ENCODE measurements around the gene RAD23A. TPM values are rescaled to one million over a fixed set of nuclear protein-coding genes. Genes with fewer than 3 reads are reported as not detected.

RAD23A gene
- total and polyA plus RNA-seq, 9 of the 15 experiments (the other 6 are each of a cell fraction or from before 2014, with no cell fraction given): 9.5 to 181 (median 101) TPM

GRCh38 chr19:12969292-12969988 is 23.8 kb downstream of the RAD23A start, which contains the start of gene DAND5:
TSS of gene DAND5 (plus strand) at chr19:12969576. CDS start at chr19:12969661, 85 bp downstream.
- FAIRE-seq (peak; percentile 15), DNase-seq (ENCODE audit: extremely low read depth in 1 of 4, low spot score in 3 of 4) (peak in 3 of 4 experiments; percentile 41 to 55 (median 52)), ATAC-seq (no peak)
- H3K9ac ChIP-seq (ENCODE audit: insufficient read depth in 1 of 2, low read depth in 2 of 2, low read length in 2 of 2): peak within 1 kb of the TSS; percentile 12 to 80; a peak in 3 of 4 replicates
- 44% methylated on average over 12 of the region's 14 CpGs for WGBS (ENCODE audit: insufficient coverage, low coverage, missing lambda C conversion rate)
- no peaks in the 10 kb centered on the region for H3K27me3 ChIP-seq (ENCODE audit: control insufficient read depth in 2 of 2, insufficient read depth in 2 of 2, low read length in 2 of 2)
- no peaks in the 10 kb centered on the region for H3K36me3 ChIP-seq (ENCODE audit: control insufficient read depth, insufficient read depth, low read length)
- BruUV-seq (replicated peaks): no TSS peak
- CTCF ChIA-PET (ENCODE audit: low intra/inter-chr PET ratio): no interaction called here
- intact Hi-C loops (cut with micrococcal nuclease) (loop anchor here (5.0 kb wide), 1 partner anchor 82 kb away; the partner anchor contains the start of gene KLF1), in situ Hi-C loops (cut with MboI) (loop anchor here (5.0 kb wide), 1 partner anchor 278 kb away; no protein-coding TSS in a partner anchor)
- H2AFZ ChIP-seq (ENCODE audit: low read depth, low read length): peak within 1 kb of the TSS; percentile 44
- H4K20me1 ChIP-seq (replicated peaks; ENCODE audit: control insufficient read depth, insufficient read depth, low read length): no peaks in the 10 kb centered on the region
- POLR2A ChIA-PET: interaction anchor here (0.7 to 1.8 kb wide), 5 partner anchors 15 to 186 kb away, joined by 3 to 7 read pairs (median 3); no protein-coding TSS in a partner anchor
- H3K4me2 ChIP-seq (ENCODE audit: insufficient read depth, low read length): no peak within 1 kb of the TSS
- peaks cover 5% of the 10 kb centered on the region for H3K9me1 ChIP-seq (ENCODE audit: control insufficient read depth, insufficient read depth, low read length)
- H3K4me1 ChIP-seq (replicated peaks in 1 of 2; ENCODE audit: control insufficient read depth in 2 of 2, insufficient read depth in 2 of 2, low read length in 2 of 2): peaks cover 13 to 35% of the 10 kb centered on the region in 2 experiments; a peak in 4 of 5 replicates
- no peak within 1 kb of the TSS for H3K4me3 ChIP-seq
- H3K79me2 ChIP-seq (ENCODE audit: control insufficient read depth, insufficient read depth, low read length): 0 out of 3 replicates have a peak, but pooled peaks cover 2% of the 10 kb centered on the region
- H3K27ac ChIP-seq (ENCODE audit: extremely low read depth, low read depth, low read length): no peak within 1 kb of the TSS
- no peaks in the 10 kb centered on the region for H3K9me3 ChIP-seq (replicated peaks; ENCODE audit: control insufficient read depth, insufficient read depth, low read depth, low read length)
- TF ChIP-seq MEIS2 (IDR thresholded peaks at IDR 0.05; ENCODE audit: partially characterized antibody): peak; percentile 53
- no peak for TF ChIP-seq KAT2B (IDR thresholded peaks at IDR 0.05; ENCODE audit: low read depth, low read length)
- TF ChIP-seq RBFOX2 (IDR thresholded peaks at IDR 0.05; ENCODE audit: low read depth, low read length): peak; percentile 27; the same call in 1 of the 2 replicates
- TF ChIP-seq ZNF23 (CRISPR knock-in tag; IDR thresholded peaks at IDR 0.05): no peak
- peak; percentile 62 for TF ChIP-seq PRDM10 (IDR thresholded peaks at IDR 0.05; ENCODE audit: partially characterized antibody)
- TF ChIP-seq CBFA2T3 (IDR thresholded peaks at IDR 0.05): peak; percentile 61
- no peak for TF ChIP-seq U2AF2 (optimal IDR thresholded peaks at IDR 0.05; ENCODE audit: low read depth, low read length)
- 0 out of 2 replicates have a peak, but pooled peaks have one; percentile 39 for TF ChIP-seq ZBTB7A (IDR thresholded peaks at IDR 0.05; ENCODE audit: borderline replicate concordance, control insufficient read depth, low read depth, low read length)
- TF ChIP-seq CBFA2T2 (conservative IDR thresholded peaks at IDR 0.05): peak; percentile 24; the same call in 1 of the 2 replicates
- TF ChIP-seq, protein P1, sequence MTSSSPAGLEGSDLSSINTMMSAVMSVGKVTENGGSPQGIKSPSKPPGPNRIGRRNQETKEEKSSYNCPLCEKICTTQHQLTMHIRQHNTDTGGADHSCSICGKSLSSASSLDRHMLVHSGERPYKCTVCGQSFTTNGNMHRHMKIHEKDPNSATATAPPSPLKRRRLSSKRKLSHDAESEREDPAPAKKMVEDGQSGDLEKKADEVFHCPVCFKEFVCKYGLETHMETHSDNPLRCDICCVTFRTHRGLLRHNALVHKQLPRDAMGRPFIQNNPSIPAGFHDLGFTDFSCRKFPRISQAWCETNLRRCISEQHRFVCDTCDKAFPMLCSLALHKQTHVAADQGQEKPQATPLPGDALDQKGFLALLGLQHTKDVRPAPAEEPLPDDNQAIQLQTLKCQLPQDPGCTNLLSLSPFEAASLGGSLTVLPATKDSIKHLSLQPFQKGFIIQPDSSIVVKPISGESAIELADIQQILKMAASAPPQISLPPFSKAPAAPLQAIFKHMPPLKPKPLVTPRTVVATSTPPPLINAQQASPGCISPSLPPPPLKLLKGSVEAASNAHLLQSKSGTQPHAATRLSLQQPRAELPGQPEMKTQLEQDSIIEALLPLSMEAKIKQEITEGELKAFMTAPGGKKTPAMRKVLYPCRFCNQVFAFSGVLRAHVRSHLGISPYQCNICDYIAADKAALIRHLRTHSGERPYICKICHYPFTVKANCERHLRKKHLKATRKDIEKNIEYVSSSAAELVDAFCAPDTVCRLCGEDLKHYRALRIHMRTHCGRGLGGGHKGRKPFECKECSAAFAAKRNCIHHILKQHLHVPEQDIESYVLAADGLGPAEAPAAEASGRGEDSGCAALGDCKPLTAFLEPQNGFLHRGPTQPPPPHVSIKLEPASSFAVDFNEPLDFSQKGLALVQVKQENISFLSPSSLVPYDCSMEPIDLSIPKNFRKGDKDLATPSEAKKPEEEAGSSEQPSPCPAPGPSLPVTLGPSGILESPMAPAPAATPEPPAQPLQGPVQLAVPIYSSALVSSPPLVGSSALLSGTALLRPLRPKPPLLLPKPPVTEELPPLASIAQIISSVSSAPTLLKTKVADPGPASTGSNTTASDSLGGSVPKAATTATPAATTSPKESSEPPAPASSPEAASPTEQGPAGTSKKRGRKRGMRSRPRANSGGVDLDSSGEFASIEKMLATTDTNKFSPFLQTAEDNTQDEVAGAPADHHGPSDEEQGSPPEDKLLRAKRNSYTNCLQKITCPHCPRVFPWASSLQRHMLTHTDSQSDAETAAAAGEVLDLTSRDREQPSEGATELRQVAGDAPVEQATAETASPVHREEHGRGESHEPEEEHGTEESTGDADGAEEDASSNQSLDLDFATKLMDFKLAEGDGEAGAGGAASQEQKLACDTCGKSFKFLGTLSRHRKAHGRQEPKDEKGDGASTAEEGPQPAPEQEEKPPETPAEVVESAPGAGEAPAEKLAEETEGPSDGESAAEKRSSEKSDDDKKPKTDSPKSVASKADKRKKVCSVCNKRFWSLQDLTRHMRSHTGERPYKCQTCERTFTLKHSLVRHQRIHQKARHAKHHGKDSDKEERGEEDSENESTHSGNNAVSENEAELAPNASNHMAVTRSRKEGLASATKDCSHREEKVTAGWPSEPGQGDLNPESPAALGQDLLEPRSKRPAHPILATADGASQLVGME (CRISPR knock-in tag; IDR thresholded peaks at IDR 0.05): no peak

All from K562 (cell line).